OCI-LY1 (cell line): Measurements from ENCODE around the gene CAV1.

ENCODE experiments used
- EZH2 ChIP-seq: fragments of 200-600 bp; sonication (generic), shearing (Covaris generic); IDR thresholded peaks from 2 replicates; pipeline ENCODE4 v1.8.0; 2017; ENCODE audit warnings: borderline replicate concordance, mixed run types, mild to moderate bottlenecking, antibody characterized with exemption, low read length, moderate library complexity, mixed read lengths
- TF ChIP-seq, protein P1 (sequence below): fragments of 200-600 bp; sonication (generic), shearing (Covaris generic); IDR thresholded peaks from 2 replicates; pipeline ENCODE4 v1.5.1; 2017; ENCODE audit warnings: mild to moderate bottlenecking, antibody characterized with exemption, low read length, moderate library complexity, mixed read lengths

DNA sequence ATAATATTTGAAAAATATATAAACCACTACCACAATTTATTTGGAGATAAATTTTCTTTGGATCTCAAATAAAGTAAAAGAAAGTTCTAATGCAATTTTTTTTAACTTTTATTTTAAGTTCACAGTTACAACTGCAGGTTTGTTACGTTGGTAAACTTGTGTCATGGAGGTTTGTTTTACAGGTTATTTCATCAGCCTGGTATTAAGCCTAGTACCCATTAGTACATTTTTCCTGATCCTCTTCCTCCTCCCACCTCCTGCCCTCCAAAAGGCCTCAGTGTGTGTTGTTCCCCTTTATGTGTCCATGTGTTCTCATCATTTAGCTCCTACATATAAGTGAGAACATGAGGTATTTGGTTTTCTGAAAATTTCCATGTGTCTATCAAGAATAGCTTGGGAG is 54.5 kb downstream of the CAV1 start:
- TF ChIP-seq, protein P1, sequence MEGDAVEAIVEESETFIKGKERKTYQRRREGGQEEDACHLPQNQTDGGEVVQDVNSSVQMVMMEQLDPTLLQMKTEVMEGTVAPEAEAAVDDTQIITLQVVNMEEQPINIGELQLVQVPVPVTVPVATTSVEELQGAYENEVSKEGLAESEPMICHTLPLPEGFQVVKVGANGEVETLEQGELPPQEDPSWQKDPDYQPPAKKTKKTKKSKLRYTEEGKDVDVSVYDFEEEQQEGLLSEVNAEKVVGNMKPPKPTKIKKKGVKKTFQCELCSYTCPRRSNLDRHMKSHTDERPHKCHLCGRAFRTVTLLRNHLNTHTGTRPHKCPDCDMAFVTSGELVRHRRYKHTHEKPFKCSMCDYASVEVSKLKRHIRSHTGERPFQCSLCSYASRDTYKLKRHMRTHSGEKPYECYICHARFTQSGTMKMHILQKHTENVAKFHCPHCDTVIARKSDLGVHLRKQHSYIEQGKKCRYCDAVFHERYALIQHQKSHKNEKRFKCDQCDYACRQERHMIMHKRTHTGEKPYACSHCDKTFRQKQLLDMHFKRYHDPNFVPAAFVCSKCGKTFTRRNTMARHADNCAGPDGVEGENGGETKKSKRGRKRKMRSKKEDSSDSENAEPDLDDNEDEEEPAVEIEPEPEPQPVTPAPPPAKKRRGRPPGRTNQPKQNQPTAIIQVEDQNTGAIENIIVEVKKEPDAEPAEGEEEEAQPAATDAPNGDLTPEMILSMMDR, result no peak
- TF ChIP-seq EZH2, result no peak
